Measurements from ENCODE around the gene EPAS1. TPM values are rescaled to one million over a fixed set of nuclear protein-coding genes. Genes with fewer than 3 reads are reported as not detected.

Gene EPAS1
- total and polyA plus RNA-seq, 2 of the 13 experiments (the other 11 are each of a cell fraction or from before 2014, with no cell fraction given) = 47.1 to 182 TPM

DNA sequence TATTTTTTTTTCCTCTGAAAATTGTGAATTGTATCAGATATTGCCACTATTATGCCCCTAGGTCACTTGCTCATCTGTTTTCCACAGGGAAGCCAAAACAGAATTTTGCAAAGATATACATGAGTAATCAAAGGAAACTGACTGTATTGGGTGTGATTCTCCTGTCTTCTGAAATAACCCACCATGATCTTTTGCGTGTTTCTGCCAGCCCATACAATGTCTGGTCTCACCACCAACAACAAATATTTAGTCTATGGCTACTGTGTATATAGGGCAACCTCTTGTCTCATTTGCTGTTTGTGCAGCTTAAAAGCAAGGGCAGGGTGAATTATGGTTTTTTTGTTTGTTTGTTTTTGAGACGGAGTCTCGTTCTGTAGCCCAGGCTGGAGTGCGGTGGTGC lies 26.5 kb downstream of the EPAS1 start (continued):
- TF ChIP-seq ZNF451 (CRISPR knock-in tag; IDR thresholded peaks at IDR 0.05) (no peak), CCAR2 (optimal IDR thresholded peaks at IDR 0.05; ENCODE audit: low read depth, low read length) (no peak), ZNF614 (CRISPR knock-in tag; IDR thresholded peaks at IDR 0.05; ENCODE audit: borderline replicate concordance) (no peak), DR1 (CRISPR knock-in tag; IDR thresholded peaks at IDR 0.05) (no peak), ZNF567 (CRISPR knock-in tag; IDR thresholded peaks at IDR 0.05; ENCODE audit: borderline replicate concordance) (no peak)
- TF ChIP-seq, protein P1, sequence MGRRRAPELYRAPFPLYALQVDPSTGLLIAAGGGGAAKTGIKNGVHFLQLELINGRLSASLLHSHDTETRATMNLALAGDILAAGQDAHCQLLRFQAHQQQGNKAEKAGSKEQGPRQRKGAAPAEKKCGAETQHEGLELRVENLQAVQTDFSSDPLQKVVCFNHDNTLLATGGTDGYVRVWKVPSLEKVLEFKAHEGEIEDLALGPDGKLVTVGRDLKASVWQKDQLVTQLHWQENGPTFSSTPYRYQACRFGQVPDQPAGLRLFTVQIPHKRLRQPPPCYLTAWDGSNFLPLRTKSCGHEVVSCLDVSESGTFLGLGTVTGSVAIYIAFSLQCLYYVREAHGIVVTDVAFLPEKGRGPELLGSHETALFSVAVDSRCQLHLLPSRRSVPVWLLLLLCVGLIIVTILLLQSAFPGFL (CRISPR knock-in tag; IDR thresholded peaks at IDR 0.05) = no peak
- TF ChIP-seq, protein P2, sequence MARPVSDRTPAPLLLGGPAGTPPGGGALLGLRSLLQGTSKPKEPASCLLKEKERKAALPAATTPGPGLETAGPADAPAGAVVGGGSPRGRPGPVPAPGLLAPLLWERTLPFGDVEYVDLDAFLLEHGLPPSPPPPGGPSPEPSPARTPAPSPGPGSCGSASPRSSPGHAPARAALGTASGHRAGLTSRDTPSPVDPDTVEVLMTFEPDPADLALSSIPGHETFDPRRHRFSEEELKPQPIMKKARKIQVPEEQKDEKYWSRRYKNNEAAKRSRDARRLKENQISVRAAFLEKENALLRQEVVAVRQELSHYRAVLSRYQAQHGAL (CRISPR knock-in tag; IDR thresholded peaks at IDR 0.05; ENCODE audit: not compliant biosample characterization) = no peak
- TF ChIP-seq, protein P3, sequence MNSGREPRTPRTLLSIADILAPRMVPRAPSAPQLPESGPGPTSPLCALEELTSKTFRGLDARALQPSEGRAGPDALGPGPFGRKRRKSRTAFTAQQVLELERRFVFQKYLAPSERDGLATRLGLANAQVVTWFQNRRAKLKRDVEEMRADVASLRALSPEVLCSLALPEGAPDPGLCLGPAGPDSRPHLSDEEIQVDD (CRISPR knock-in tag; IDR thresholded peaks at IDR 0.05; ENCODE audit: borderline replicate concordance) = no peak

DNA sequence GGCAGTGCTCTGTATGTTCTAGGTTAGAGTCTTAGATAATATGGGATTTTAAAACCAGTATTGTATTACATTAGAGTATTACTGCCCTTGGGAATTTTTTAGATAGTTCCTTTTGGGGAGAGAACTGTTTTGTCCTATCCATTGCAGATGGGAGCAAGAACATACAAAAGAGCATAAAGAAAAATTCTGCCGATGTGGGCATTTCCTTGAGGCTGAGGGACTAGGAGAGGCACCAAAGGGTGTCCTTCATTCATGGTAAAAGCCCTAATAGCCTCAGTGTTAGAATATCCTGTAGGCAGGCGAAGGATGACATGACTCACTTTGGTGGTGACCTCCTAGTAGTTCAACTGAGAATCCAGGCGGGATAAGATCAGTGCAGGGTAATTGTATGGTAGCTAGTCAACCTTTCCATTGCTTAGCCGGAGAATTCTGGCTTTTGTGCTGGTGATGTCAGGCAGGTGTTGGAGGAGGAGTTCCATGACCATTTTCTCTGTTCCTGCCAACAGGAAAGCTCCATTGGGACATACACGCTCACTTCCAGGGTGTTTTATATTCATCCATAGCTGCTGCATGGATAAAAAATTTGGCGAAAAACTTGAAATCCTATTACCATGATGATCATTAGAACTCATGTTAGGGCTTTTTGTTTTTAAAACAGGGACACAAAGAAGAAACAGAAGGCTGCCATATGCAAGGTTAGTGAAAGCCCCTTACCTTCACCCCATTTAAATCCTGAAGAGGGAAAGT lies 28.1 kb downstream of the EPAS1 start:
- H3K27me3 ChIP-seq (ENCODE audit: control insufficient read depth in 1 of 2, insufficient read depth in 2 of 2, low read length in 2 of 2) = no peaks in the 10 kb centered on the region
- no TSS peak for BruUV-seq (replicated peaks)
- no peak overlapping the region for H2AFZ ChIP-seq (ENCODE audit: low read length)
- WGBS (ENCODE audit: low lambda C conversion rate) = 98% methylated on average over 6 of the region's 6 CpGs
- ATAC-seq (no peak), FAIRE-seq (no peak), DNase-seq (ENCODE audit: low spot score) (no peak)
- intact Hi-C loops (cut with micrococcal nuclease; ENCODE audit: unreplicated experiment) (no loop called here), in situ Hi-C loops (cut with HindIII; ENCODE audit: extremely low pct_ligation_motif_present, low pct_unique_long_range_greater_than_20kb) (no loop called here)
- H3K36me3 ChIP-seq (replicated peaks in 1 of 2; ENCODE audit: control insufficient read depth in 1 of 2, insufficient read depth in 2 of 2, low read length in 2 of 2) = peaks cover 0 to 3% of the 10 kb centered on the region in 2 experiments; a peak in 3 of 5 replicates
- H3K4me2 ChIP-seq (ENCODE audit: low read depth, low read length) = peak overlapping the region; percentile 51
- H3K79me2 ChIP-seq (ENCODE audit: insufficient read depth, low read length) = peaks cover 96% of the 10 kb centered on the region
- TF ChIP-seq MAFF (IDR thresholded peaks at IDR 0.05; ENCODE audit: low read depth, low read length) (peak; percentile 81), MAFK (conservative IDR thresholded peaks at IDR 0.05 in 1 of 2, IDR thresholded peaks at IDR 0.05 in 1 of 2; ENCODE audit: low read length in 2 of 2) (peak; percentile 84 to 88)
- TF ChIP-seq, protein P4, sequence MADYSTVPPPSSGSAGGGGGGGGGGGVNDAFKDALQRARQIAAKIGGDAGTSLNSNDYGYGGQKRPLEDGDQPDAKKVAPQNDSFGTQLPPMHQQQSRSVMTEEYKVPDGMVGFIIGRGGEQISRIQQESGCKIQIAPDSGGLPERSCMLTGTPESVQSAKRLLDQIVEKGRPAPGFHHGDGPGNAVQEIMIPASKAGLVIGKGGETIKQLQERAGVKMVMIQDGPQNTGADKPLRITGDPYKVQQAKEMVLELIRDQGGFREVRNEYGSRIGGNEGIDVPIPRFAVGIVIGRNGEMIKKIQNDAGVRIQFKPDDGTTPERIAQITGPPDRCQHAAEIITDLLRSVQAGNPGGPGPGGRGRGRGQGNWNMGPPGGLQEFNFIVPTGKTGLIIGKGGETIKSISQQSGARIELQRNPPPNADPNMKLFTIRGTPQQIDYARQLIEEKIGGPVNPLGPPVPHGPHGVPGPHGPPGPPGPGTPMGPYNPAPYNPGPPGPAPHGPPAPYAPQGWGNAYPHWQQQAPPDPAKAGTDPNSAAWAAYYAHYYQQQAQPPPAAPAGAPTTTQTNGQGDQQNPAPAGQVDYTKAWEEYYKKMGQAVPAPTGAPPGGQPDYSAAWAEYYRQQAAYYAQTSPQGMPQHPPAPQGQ (CRISPR knock-in tag; IDR thresholded peaks at IDR 0.05; ENCODE audit: borderline replicate concordance) = no peak
- H3K4me3 ChIP-seq (replicated peaks in 1 of 3; ENCODE audit: insufficient read depth in 1 of 3, low read depth in 2 of 3, low read length in 3 of 3) = no peak overlapping the region; a peak in 1 of 6 replicates
- ChIA-PET CTCF (ENCODE audit: low intra/inter-chr PET ratio, low total read pairs) (no interaction called here), POLR2A (interaction anchor here (1.2 kb wide), 4 partner anchors 10 to 96 kb away, joined by 3 to 5 read pairs (median 3); partner anchors contain the start of gene EPAS1)
- H3K27ac ChIP-seq (ENCODE audit: extremely low read length, insufficient read depth, low read length) = peak overlapping the region; percentile 59
- peaks cover 23% of the 10 kb centered on the region for H4K20me1 ChIP-seq (ENCODE audit: insufficient read depth, low read length)
- no peaks in the 10 kb centered on the region for H3K9me3 ChIP-seq (ENCODE audit: low read length)
- no peak overlapping the region for H3K9ac ChIP-seq (ENCODE audit: insufficient read depth, low read depth, low read length)
- peaks cover 100% of the 10 kb centered on the region for H3K4me1 ChIP-seq (ENCODE audit: insufficient read depth, low read length)
